ENCODE data around the gene APOL6.

DNA sequence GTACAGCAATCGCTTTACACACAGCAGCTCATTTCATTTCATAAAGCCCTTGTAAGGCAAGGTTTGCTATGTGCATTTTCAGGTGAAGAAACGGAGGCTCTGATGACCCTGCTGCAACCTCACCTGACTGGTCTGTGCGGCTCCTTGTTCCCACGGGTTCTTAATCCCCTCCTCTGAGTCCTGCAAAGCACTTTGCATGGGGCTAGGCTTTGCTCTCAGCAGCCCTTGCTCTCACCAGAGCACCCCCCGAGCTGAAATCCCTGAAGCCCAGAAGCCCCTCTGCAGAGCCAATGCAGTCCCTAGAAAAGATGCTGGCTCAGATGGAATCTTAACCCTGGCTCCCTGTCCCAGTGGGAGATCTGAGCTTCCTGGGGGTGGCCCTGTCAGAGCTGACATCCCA lies 11.0 kb upstream of the APOL6 start:
- TF ChIP-seq BHLHE40 (IDR thresholded peaks at IDR 0.05; ENCODE audit: borderline replicate concordance) (no peak), FOXK2 (IDR thresholded peaks at IDR 0.05) (no peak), HDGF (IDR thresholded peaks at IDR 0.05; ENCODE audit: borderline replicate concordance) (no peak), L3MBTL2 (conservative IDR thresholded peaks at IDR 0.05) (no peak), SP1 (IDR thresholded peaks at IDR 0.05) (no peak), TARDBP (IDR thresholded peaks at IDR 0.05) (no peak), FOXA1 (IDR thresholded peaks at IDR 0.05) (no peak)
